ENCODE results near the gene CPT1B. TPM values are rescaled to one million over a fixed set of nuclear protein-coding genes. Genes with fewer than 3 reads are reported as not detected.
"Not testable (repeated sequence)": the region's sequence is repeated elsewhere in the genome, so short reads cannot be mapped to it uniquely, and the experiment has no call there.

CPT1B gene
- total RNA-seq, 1 donor, result 7.2 TPM

GRCh38 chr22:50521710-50522109, 56.5 kb downstream of the CPT1B start:
- Histone ChIP-seq H3K4me3 (ENCODE audit: low read length) (no peak overlapping the region), H3K27me3 (ENCODE audit: insufficient read depth, low read length) (no peaks in the 10 kb centered on the region), H3K4me1 (ENCODE audit: insufficient read depth, low read length) (peaks cover 21% of the 10 kb centered on the region), H3K9me3 (ENCODE audit: low read depth, low read length) (no peaks in the 10 kb centered on the region)

- H3K27me3 ChIP-seq (ENCODE audit: insufficient read depth, low read length), result no peaks in the 10 kb centered on the region
- H3K9me3 ChIP-seq (ENCODE audit: low read depth, low read length), result no peaks in the 10 kb centered on the region
- peaks cover 18% of the 10 kb centered on the region for H3K4me1 ChIP-seq (ENCODE audit: insufficient read depth, low read length)
- no peak overlapping the region for H3K4me3 ChIP-seq (ENCODE audit: low read length)
Observed at GRCh38 chr22:50520826-50521453, 57.3 kb downstream of the CPT1B start.

GRCh38 chr22:50520184-50520583, 58.0 kb downstream of the CPT1B start:
- H3K4me3 ChIP-seq (ENCODE audit: low read length); H3K27me3 ChIP-seq (ENCODE audit: insufficient read depth, low read length); H3K9me3 ChIP-seq (ENCODE audit: low read depth, low read length): not testable (repeated sequence)
- H3K4me1 ChIP-seq (ENCODE audit: insufficient read depth, low read length), result peaks cover 16% of the 10 kb centered on the region

GRCh38 chr22:50519151-50519550, 59.1 kb downstream of the CPT1B start:
- H3K27me3 ChIP-seq (ENCODE audit: insufficient read depth, low read length), result no peaks in the 10 kb centered on the region
- peaks cover 6% of the 10 kb centered on the region for H3K4me1 ChIP-seq (ENCODE audit: insufficient read depth, low read length)
- no peaks in the 10 kb centered on the region for H3K9me3 ChIP-seq (ENCODE audit: low read depth, low read length)
- H3K4me3 ChIP-seq (ENCODE audit: low read length), result no peak overlapping the region

Other genes starting within 250 kb of the CPT1B start
- 27.5 TPM for gene PPP6R2, start 235.1 kb downstream of the CPT1B start, total RNA-seq
- 63.4 TPM for gene SBF1, start 103.4 kb downstream of the CPT1B start, total RNA-seq
- gene ADM2, start 96.9 kb downstream of the CPT1B start, total RNA-seq, result 0.31 TPM
- not detected for gene MIOX, start 91.6 kb downstream of the CPT1B start, total RNA-seq
- gene LMF2, start 70.7 kb downstream of the CPT1B start, total RNA-seq, result 22.8 TPM
- gene NCAPH2, start 70.2 kb downstream of the CPT1B start, total RNA-seq, result 40.6 TPM
- 33.8 TPM for gene SCO2, start 52.8 kb downstream of the CPT1B start, total RNA-seq
- gene TYMP, start 48.4 kb downstream of the CPT1B start, total RNA-seq, result 151 TPM
- 1.7 TPM for gene KLHDC7B, start 32.5 kb downstream of the CPT1B start, total RNA-seq
- gene SYCE3, start 15.5 kb downstream of the CPT1B start, total RNA-seq, result not detected
- gene CHKB, start 4.4 kb upstream of the CPT1B start, total RNA-seq, result 40.0 TPM
- gene MAPK8IP2, start 22.4 kb upstream of the CPT1B start, total RNA-seq, result 0.10 TPM
- 21.3 TPM for gene ARSA, start 49.7 kb upstream of the CPT1B start, total RNA-seq
- gene SHANK3, start 94.4 kb upstream of the CPT1B start, total RNA-seq, result under 0.01 TPM
- gene ACR, start 159.8 kb upstream of the CPT1B start, total RNA-seq, result not detected
- gene RABL2B, start 205.2 kb upstream of the CPT1B start, total RNA-seq, result 8.2 TPM

Measured in mononuclear cell (primary cell).